OCI-LY3 (cell line): ENCODE data around the gene ASXL3.

Experiments used
- H2AFZ ChIP-seq: fragments of 200-600, 300-600 bp; shearing (Covaris generic); 2 replicates; pipeline ENCODE4 v1.6.0; 2014; ENCODE audit warnings: antibody characterized with exemption, low read depth, low read length
- H3K27ac ChIP-seq: fragments of 200-600, 300-600 bp; sonication (generic); 2 replicates; pipeline ENCODE4 v1.5.1; 2014; ENCODE audit warnings: mild to moderate bottlenecking, low read length, moderate library complexity, mixed read lengths
- H3K27me3 ChIP-seq: fragments of 200-600, 300-600 bp; sonication (generic); 2 replicates; pipeline ENCODE4 v1.6.1; 2014; ENCODE audit warnings: low read depth, low read length, mixed read lengths
- H3K36me3 ChIP-seq: fragments of 200-600, 300-600 bp; sonication (generic); replicated peaks from 2 replicates; pipeline ENCODE3; 2014; ENCODE audit warnings: low read depth, low read length, mixed read lengths
- H3K4me1 ChIP-seq: fragments of 300-600, 200-600 bp; sonication (generic); 2 replicates; pipeline ENCODE4 v1.6.1; 2014; ENCODE audit warnings: low read length, mixed read lengths
- H3K4me2 ChIP-seq: fragments of 200-600, 300-600 bp; sonication (generic); 2 replicates; pipeline ENCODE4 v1.6.1; 2014; ENCODE audit warnings: low read length, mixed read lengths
- H3K4me3 ChIP-seq: fragments of 300-600, 200-600 bp; sonication (generic); 2 replicates; pipeline ENCODE4 v1.5.1; 2014; ENCODE audit warnings: antibody characterized with exemption, mild to moderate bottlenecking, low read length, moderate library complexity
- H3K79me2 ChIP-seq: fragments of 300-600, 200-600 bp; shearing (Covaris generic); 2 replicates; pipeline ENCODE4 v1.6.1; 2014; ENCODE audit warnings: mild to moderate bottlenecking, low read length, mixed read lengths
- H3K9ac ChIP-seq: fragments of 300-600, 200-600 bp; shearing (Covaris generic); 2 replicates; pipeline ENCODE4 v1.6.0; 2014; ENCODE audit warnings: mild to moderate bottlenecking, low read length, moderate library complexity
- H3K9me3 ChIP-seq: fragments of 200-600, 300-600 bp; shearing (Covaris generic); 2 replicates; pipeline ENCODE4 v1.6.1; 2014; ENCODE audit warnings: low read length, mixed read lengths; ENCODE audit not compliant: insufficient read depth
- H4K20me1 ChIP-seq: fragments of 200-600, 300-600 bp; sonication (generic); 2 replicates; pipeline ENCODE4 v1.6.1; 2016; ENCODE audit warnings: low read length, mixed read lengths; ENCODE audit not compliant: insufficient read depth
- CTCF ChIP-seq: fragments of 200-600, 300-600 bp; sonication (generic); IDR thresholded peaks from 2 replicates; pipeline ENCODE4 v1.5.1; 2014; ENCODE audit warnings: antibody characterized with exemption, low read length, low read depth
- EZH2phosphoT487 ChIP-seq: fragments of 200-600 bp; shearing (Covaris generic); IDR thresholded peaks from 2 replicates; pipeline ENCODE4 v1.6.1; 2018; ENCODE audit warnings: antibody characterized with exemption, mixed run types, low read depth

The ASXL3 gene

GRCh38 chr18:33694593-33694992 is 116.6 kb downstream of the ASXL3 start:
- Histone ChIP-seq H3K9me3 (no peaks in the 10 kb centered on the region), H3K27ac (no peak overlapping the region), H3K36me3 (no peaks in the 10 kb centered on the region), H4K20me1 (no peaks in the 10 kb centered on the region), H3K4me2 (no peak overlapping the region), H2AFZ (no peak overlapping the region), H3K9ac (no peak overlapping the region), H3K4me1 (no peaks in the 10 kb centered on the region), H3K4me3 (no peak overlapping the region), H3K27me3 (no peaks in the 10 kb centered on the region), H3K79me2 (no peaks in the 10 kb centered on the region)
- TF ChIP-seq EZH2phosphoT487 = no peak
- TF ChIP-seq CTCF = no peak

GRCh38 chr18:33696332-33697162 is 118.5 kb downstream of the ASXL3 start:
- Histone ChIP-seq H3K27me3 (no peaks in the 10 kb centered on the region), H3K4me2 (no peak overlapping the region), H3K4me1 (peaks cover 4% of the 10 kb centered on the region; the same call in 1 of the 2 replicates), H3K9me3 (no peaks in the 10 kb centered on the region), H4K20me1 (no peaks in the 10 kb centered on the region), H3K27ac (no peak overlapping the region), H3K79me2 (no peaks in the 10 kb centered on the region), H3K36me3 (no peaks in the 10 kb centered on the region), H2AFZ (no peak overlapping the region), H3K9ac (no peak overlapping the region), H3K4me3 (no peak overlapping the region)
- no peak for TF ChIP-seq EZH2phosphoT487
- no peak for TF ChIP-seq CTCF

GRCh38 chr18:33697498-33697897 is 119.5 kb downstream of the ASXL3 start:
- Histone ChIP-seq H3K79me2 (no peaks in the 10 kb centered on the region), H3K4me1 (peaks cover 4% of the 10 kb centered on the region; the same call in 1 of the 2 replicates), H3K27ac (no peak overlapping the region), H3K4me3 (no peak overlapping the region), H3K9me3 (no peaks in the 10 kb centered on the region), H3K9ac (no peak overlapping the region), H3K27me3 (no peaks in the 10 kb centered on the region), H3K36me3 (no peaks in the 10 kb centered on the region), H2AFZ (no peak overlapping the region), H3K4me2 (no peak overlapping the region), H4K20me1 (no peaks in the 10 kb centered on the region)
- TF ChIP-seq EZH2phosphoT487 = no peak
- no peak for TF ChIP-seq CTCF

- H4K20me1 ChIP-seq = no peaks in the 10 kb centered on the region
- TF ChIP-seq EZH2phosphoT487 (no peak), CTCF (no peak)
Measured at GRCh38 chr18:33699372-33699771, 121.4 kb downstream of the ASXL3 start.

More at GRCh38 chr18:33699372-33699771, 121.4 kb downstream of the ASXL3 start:
- Histone ChIP-seq H3K27ac (no peak overlapping the region), H3K9me3 (no peaks in the 10 kb centered on the region), H3K27me3 (no peaks in the 10 kb centered on the region), H3K79me2 (no peaks in the 10 kb centered on the region), H3K4me2 (no peak overlapping the region), H3K9ac (no peak overlapping the region), H2AFZ (no peak overlapping the region), H3K4me1 (peaks cover 4% of the 10 kb centered on the region; the same call in 1 of the 2 replicates), H3K4me3 (no peak overlapping the region), H3K36me3 (no peaks in the 10 kb centered on the region)
